Muscle of leg (tissue), 11 donors: ENCODE results near the gene IMMP2L. TPM values are rescaled to one million over a fixed set of nuclear protein-coding genes. Genes with fewer than 3 reads are reported as not detected.
"Not testable (repeated sequence)": the region's sequence is repeated elsewhere in the genome, so short reads cannot be mapped to it uniquely, and the experiment has no call there.

Experiments
- DNase-seq: peaks from one replicate; pipeline ENCODE4 v3.0.0; 2013
- H3K27ac ChIP-seq: one replicate; pipeline ENCODE4 v1.5.1; 2013; ENCODE audit warnings: mild to moderate bottlenecking, low read length, control low read depth
- H3K27me3 ChIP-seq: one replicate; pipeline ENCODE4 v1.6.1; 2013; ENCODE audit warnings: low read length; ENCODE audit not compliant: control insufficient read depth, insufficient read depth
- H3K36me3 ChIP-seq: one replicate; pipeline ENCODE4 v1.6.1; 2013; ENCODE audit warnings: low read length; ENCODE audit not compliant: control insufficient read depth, insufficient read depth
- H3K4me1 ChIP-seq: one replicate; pipeline ENCODE4 v1.6.1; 2013; ENCODE audit warnings: low read length; ENCODE audit not compliant: control insufficient read depth, insufficient read depth
- H3K4me3 ChIP-seq: one replicate; pipeline ENCODE4 v1.5.1; 2013; ENCODE audit warnings: low read length, control low read depth
- H3K9me3 ChIP-seq: replicated peaks from 2 replicates; pipeline ENCODE4 v1.6.1; 2013; ENCODE audit warnings: low read depth, low read length; ENCODE audit not compliant: control insufficient read depth
- WGBS: methylation state at CpG from one replicate; pipeline ENCODE4 v1.1.5; 2013; ENCODE audit warnings: missing lambda C conversion rate; ENCODE audit not compliant: insufficient coverage; 5-methylcytosine and 5-hydroxymethylcytosine counted together
- polyA plus RNA-seq, 8 donors: library from polyadenylated mRNA; unstranded; fragments of 120-200 nt; gene quantifications; one replicate each; pipeline versions ENCODE4 v1.2.1 to v1.2.3, GENCODE V29; 2013; ENCODE audit warnings: inconsistent platforms in 1 of 8, low replicate concordance in 1 of 8; ENCODE audit not compliant: insufficient read length in 8 of 8, insufficient read depth in 1 of 8
- total RNA-seq: library from RNA; stranded (reverse); fragments of 120-200 nt; gene quantifications from one replicate; pipeline ENCODE4 v1.2.4, GENCODE V29; 2013

Gene IMMP2L
- total and polyA plus RNA-seq, 9 donors: 15.0 to 20.4 (median 17.1) TPM

- Histone ChIP-seq H3K27ac (no peak overlapping the region), H3K4me1 (peaks cover 3% of the 10 kb centered on the region), H3K9me3 (no peaks in the 10 kb centered on the region), H3K27me3 (no peaks in the 10 kb centered on the region), H3K4me3 (no peak overlapping the region), H3K36me3 (no peaks in the 10 kb centered on the region)
- no CpG with 5 or more reads among the region's 10 CpGs for WGBS
- DNase-seq: no peak
Measured at GRCh38 chr7:111587410-111588064, 25.2 kb upstream of the IMMP2L start.

- WGBS: no CpG with 5 or more reads among the region's 4 CpGs
Measured at GRCh38 chr7:111586711-111587409, 24.6 kb upstream of the IMMP2L start.

GRCh38 chr7:111581784-111582488 is 19.6 kb upstream of the IMMP2L start:
- H3K4me3 ChIP-seq, H3K4me1 ChIP-seq, H3K9me3 ChIP-seq, H3K27ac ChIP-seq, DNase-seq, H3K27me3 ChIP-seq, H3K36me3 ChIP-seq: not testable (repeated sequence)
- 97% methylated on average over 28 of the region's 40 CpGs for WGBS

More at GRCh38 chr7:111586711-111587409, 24.6 kb upstream of the IMMP2L start:
- no peak overlapping the region for H3K27ac ChIP-seq
- H3K27me3 ChIP-seq: no peaks in the 10 kb centered on the region
- H3K4me3 ChIP-seq: no peak overlapping the region
- H3K36me3 ChIP-seq: no peaks in the 10 kb centered on the region
- peak; percentile 70 for DNase-seq
- peaks cover 3% of the 10 kb centered on the region for H3K4me1 ChIP-seq
- no peaks in the 10 kb centered on the region for H3K9me3 ChIP-seq

- H3K36me3 ChIP-seq, H3K27ac ChIP-seq, DNase-seq, H3K4me1 ChIP-seq, H3K27me3 ChIP-seq, H3K9me3 ChIP-seq, H3K4me3 ChIP-seq: not testable (repeated sequence)
- WGBS: no CpG with 5 or more reads among the region's 7 CpGs
Measured at GRCh38 chr7:111581207-111581606, 18.9 kb upstream of the IMMP2L start.

- DNase-seq: no peak
- H3K4me1 ChIP-seq: no peaks in the 10 kb centered on the region
- peaks cover 2% of the 10 kb centered on the region for H3K9me3 ChIP-seq
- no peak overlapping the region for H3K4me3 ChIP-seq
- H3K27me3 ChIP-seq: no peaks in the 10 kb centered on the region
- no peaks in the 10 kb centered on the region for H3K36me3 ChIP-seq
- H3K27ac ChIP-seq: no peak overlapping the region
Measured at GRCh38 chr7:111578754-111579153, 16.5 kb upstream of the IMMP2L start.

GRCh38 chr7:111571720-111572119 is 9.4 kb upstream of the IMMP2L start:
- no peak for DNase-seq
- 80% methylated on average over 1 of the region's 5 CpGs for WGBS

GRCh38 chr7:111568870-111569462 is 6.7 kb upstream of the IMMP2L start:
- DNase-seq: no peak
- Histone ChIP-seq H3K36me3 (no peaks in the 10 kb centered on the region), H3K27ac (no peak overlapping the region), H3K4me1 (no peaks in the 10 kb centered on the region), H3K27me3 (no peaks in the 10 kb centered on the region), H3K9me3 (peaks cover 9% of the 10 kb centered on the region), H3K4me3 (no peak overlapping the region)
- WGBS: no CpG with 5 or more reads among the region's 1 CpG

More at GRCh38 chr7:111571720-111572119, 9.4 kb upstream of the IMMP2L start:
- Histone ChIP-seq H3K4me1 (no peaks in the 10 kb centered on the region), H3K4me3 (no peak overlapping the region), H3K36me3 (no peaks in the 10 kb centered on the region), H3K27ac (no peak overlapping the region), H3K9me3 (peaks cover 9% of the 10 kb centered on the region), H3K27me3 (no peaks in the 10 kb centered on the region)

- H3K9me3 ChIP-seq: peaks cover 9% of the 10 kb centered on the region
- no peak overlapping the region for H3K27ac ChIP-seq
- no peak for DNase-seq
- H3K4me1 ChIP-seq: no peaks in the 10 kb centered on the region
- H3K27me3 ChIP-seq: no peaks in the 10 kb centered on the region
- H3K4me3 ChIP-seq: no peak overlapping the region
- no peaks in the 10 kb centered on the region for H3K36me3 ChIP-seq
Measured at GRCh38 chr7:111568419-111568818, 6.1 kb upstream of the IMMP2L start.

- DNase-seq: no peak
- Histone ChIP-seq H3K9me3 (no peaks in the 10 kb centered on the region), H3K36me3 (no peaks in the 10 kb centered on the region), H3K27ac (no peak overlapping the region), H3K4me1 (peaks cover 8% of the 10 kb centered on the region), H3K27me3 (no peaks in the 10 kb centered on the region), H3K4me3 (no peak overlapping the region)
- WGBS: no CpG with 5 or more reads among the region's 1 CpG
Measured at GRCh38 chr7:111564078-111564477, 1.8 kb upstream of the IMMP2L start.

GRCh38 chr7:111561654-111561903 is 713 bp downstream of the IMMP2L start:
- no CpG with 5 or more reads among the region's 7 CpGs for WGBS
- no peaks in the 10 kb centered on the region for H3K9me3 ChIP-seq
- H3K27me3 ChIP-seq: no peaks in the 10 kb centered on the region
- peak overlapping the region; percentile 67 for H3K4me3 ChIP-seq
- peaks cover 8% of the 10 kb centered on the region for H3K4me1 ChIP-seq
- peak overlapping the region; percentile 82 for H3K27ac ChIP-seq
- DNase-seq: no peak
- peaks cover 5% of the 10 kb centered on the region for H3K36me3 ChIP-seq
